Right atrium auricular region (tissue), 2 donors: ENCODE measurements around the gene TRAPPC10. TPM values are rescaled to one million over a fixed set of nuclear protein-coding genes. Genes with fewer than 3 reads are reported as not detected.
"Not testable (repeated sequence)": the region's sequence is repeated elsewhere in the genome, so short reads cannot be mapped to it uniquely, and the experiment has no call there.

ENCODE experiments used
- DNase-seq: peaks from one replicate; pipeline ENCODE4 v3.0.0-alpha.2; 2019; ENCODE audit warnings: low spot score
- H3K27ac ChIP-seq, 2 donors: fragments of 200-600 bp; sonication (generic); 1 replicate in 1 of 2; 2 replicates in 1 of 2; pipeline ENCODE4 v1.5.1; 2016 to 2019
- H3K27me3 ChIP-seq, 2 donors: fragments of 200-600 bp; sonication (generic); one replicate each; pipeline versions ENCODE4 v1.5.1 to v1.6.0; 2017 to 2019
- H3K36me3 ChIP-seq: fragments of 200-600 bp; sonication (generic); one replicate; pipeline ENCODE4 v1.5.1; 2016
- H3K4me1 ChIP-seq, 2 donors: fragments of 200-600 bp; sonication (generic); one replicate each; pipeline versions ENCODE4 v1.5.1 to v1.6.0; 2017 to 2019
- H3K4me3 ChIP-seq, 2 donors: fragments of 200-600 bp; sonication (generic); 1 replicate in 1 of 2; 2 replicates in 1 of 2; pipeline ENCODE4 v1.5.1; 2017 to 2019; ENCODE audit warnings: mild to moderate bottlenecking in 1 of 2, moderate library complexity in 1 of 2
- H3K9me3 ChIP-seq, 2 donors: fragments of 200-600 bp; sonication (generic); one replicate each; pipeline ENCODE4 v1.5.1; 2019
- total RNA-seq, 2 donors: library from RNA; depleted of rRNA; stranded (reverse); fragments of >200 nt; gene quantifications; one replicate each; pipeline ENCODE4 v1.1.0, GENCODE V29; 2016

The TRAPPC10 gene
- total RNA-seq, 2 donors from 2014 or later, result 18.2 to 19.7 TPM

GRCh38 chr21:44140552-44140932 is 128.4 kb downstream of the TRAPPC10 start:
- not testable (repeated sequence) for H3K9me3 ChIP-seq

GRCh38 chr21:44142470-44142869 is 130.4 kb downstream of the TRAPPC10 start:
- not testable (repeated sequence) for H3K9me3 ChIP-seq, H3K27me3 ChIP-seq, DNase-seq

More at GRCh38 chr21:44140552-44140932, 128.4 kb downstream of the TRAPPC10 start:
- not testable (repeated sequence) for H3K36me3 ChIP-seq, H3K4me1 ChIP-seq, H3K27ac ChIP-seq, H3K27me3 ChIP-seq, H3K4me3 ChIP-seq, DNase-seq

GRCh38 chr21:44143380-44143779 is 131.3 kb downstream of the TRAPPC10 start:
- H3K9me3 ChIP-seq, H3K27ac ChIP-seq, H3K27me3 ChIP-seq, DNase-seq, H3K4me1 ChIP-seq, H3K4me3 ChIP-seq, H3K36me3 ChIP-seq: not testable (repeated sequence)

More at GRCh38 chr21:44142470-44142869, 130.4 kb downstream of the TRAPPC10 start:
- not testable (repeated sequence) for H3K4me1 ChIP-seq, H3K27ac ChIP-seq, H3K4me3 ChIP-seq, H3K36me3 ChIP-seq

GRCh38 chr21:44143996-44144395 is 131.9 kb downstream of the TRAPPC10 start:
- not testable (repeated sequence) for H3K9me3 ChIP-seq, H3K27ac ChIP-seq, H3K27me3 ChIP-seq, H3K4me1 ChIP-seq, H3K36me3 ChIP-seq, DNase-seq, H3K4me3 ChIP-seq

GRCh38 chr21:44144784-44145602 is 132.9 kb downstream of the TRAPPC10 start:
- not testable (repeated sequence) for H3K36me3 ChIP-seq, H3K4me1 ChIP-seq, H3K4me3 ChIP-seq, H3K27ac ChIP-seq, DNase-seq, H3K27me3 ChIP-seq, H3K9me3 ChIP-seq

- not testable (repeated sequence) for H3K36me3 ChIP-seq, H3K27me3 ChIP-seq, H3K4me1 ChIP-seq, H3K4me3 ChIP-seq, H3K9me3 ChIP-seq, H3K27ac ChIP-seq, DNase-seq
These were observed 133.5 kb downstream of the TRAPPC10 start for GRCh38 chr21:44145616-44146015.

- H3K4me3 ChIP-seq, H3K4me1 ChIP-seq, H3K27me3 ChIP-seq, H3K36me3 ChIP-seq, DNase-seq, H3K27ac ChIP-seq, H3K9me3 ChIP-seq: not testable (repeated sequence)
These were observed 135.0 kb downstream of the TRAPPC10 start for GRCh38 chr21:44147108-44147507.

GRCh38 chr21:44150255-44150654 is 138.1 kb downstream of the TRAPPC10 start:
- H3K36me3 ChIP-seq, H3K4me3 ChIP-seq, H3K9me3 ChIP-seq, DNase-seq, H3K4me1 ChIP-seq, H3K27me3 ChIP-seq, H3K27ac ChIP-seq: not testable (repeated sequence)

- H3K27ac ChIP-seq, H3K9me3 ChIP-seq, H3K27me3 ChIP-seq, H3K4me1 ChIP-seq, H3K36me3 ChIP-seq, DNase-seq, H3K4me3 ChIP-seq: not testable (repeated sequence)
These were observed 141.2 kb downstream of the TRAPPC10 start for GRCh38 chr21:44153214-44153888.

- not testable (repeated sequence) for H3K4me1 ChIP-seq, H3K27ac ChIP-seq, H3K9me3 ChIP-seq, H3K36me3 ChIP-seq, H3K4me3 ChIP-seq, H3K27me3 ChIP-seq
- DNase-seq, result peak; percentile 51
These were observed 141.8 kb downstream of the TRAPPC10 start for GRCh38 chr21:44153889-44154228.

GRCh38 chr21:44154816-44155230 is 142.7 kb downstream of the TRAPPC10 start:
- H3K9me3 ChIP-seq, H3K4me3 ChIP-seq, DNase-seq: not testable (repeated sequence)

GRCh38 chr21:44155231-44155993 is 143.3 kb downstream of the TRAPPC10 start:
- H3K4me3 ChIP-seq, H3K36me3 ChIP-seq, H3K27ac ChIP-seq, H3K9me3 ChIP-seq, H3K27me3 ChIP-seq, H3K4me1 ChIP-seq, DNase-seq: not testable (repeated sequence)

More at GRCh38 chr21:44154816-44155230, 142.7 kb downstream of the TRAPPC10 start:
- not testable (repeated sequence) for H3K27ac ChIP-seq, H3K4me1 ChIP-seq, H3K27me3 ChIP-seq, H3K36me3 ChIP-seq

- H3K4me3 ChIP-seq, H3K27me3 ChIP-seq, H3K4me1 ChIP-seq, H3K27ac ChIP-seq, H3K36me3 ChIP-seq, DNase-seq, H3K9me3 ChIP-seq: not testable (repeated sequence)
These were observed 143.9 kb downstream of the TRAPPC10 start for GRCh38 chr21:44155994-44156380.
